ENCODE data around the gene CAPZB.

CAPZB gene

DNA sequence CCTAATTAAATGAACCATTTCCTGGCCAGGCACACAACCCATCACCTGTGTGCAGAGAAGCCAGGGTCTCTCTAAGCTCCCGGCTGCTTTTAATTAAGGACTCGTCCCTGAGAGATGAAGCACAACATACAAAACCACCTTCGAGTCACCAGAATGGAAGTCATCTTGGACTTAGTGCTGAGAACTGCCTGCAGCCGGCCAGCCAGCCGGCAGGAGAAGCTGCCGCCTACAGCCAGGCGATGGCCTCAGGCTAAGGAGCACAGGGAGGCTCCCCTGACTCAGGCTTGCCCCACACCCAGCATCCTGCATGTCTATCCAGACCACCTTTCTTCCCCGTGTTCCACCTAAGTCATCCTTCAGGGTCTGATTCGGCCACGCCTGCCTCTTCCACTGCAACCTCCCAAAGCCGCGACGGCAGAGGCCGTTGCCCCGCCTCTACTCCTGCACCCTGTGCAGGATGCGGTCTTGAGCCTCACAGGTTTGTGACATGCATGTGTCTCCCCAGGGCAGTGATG lies 89.6 kb downstream of the CAPZB start:
- TF ChIP-seq GATA3 (IDR thresholded peaks at IDR 0.05; ENCODE audit: low read depth, low read length) (no peak), GATA2 (IDR thresholded peaks at IDR 0.05; ENCODE audit: low read depth, low read length) (no peak)

DNA sequence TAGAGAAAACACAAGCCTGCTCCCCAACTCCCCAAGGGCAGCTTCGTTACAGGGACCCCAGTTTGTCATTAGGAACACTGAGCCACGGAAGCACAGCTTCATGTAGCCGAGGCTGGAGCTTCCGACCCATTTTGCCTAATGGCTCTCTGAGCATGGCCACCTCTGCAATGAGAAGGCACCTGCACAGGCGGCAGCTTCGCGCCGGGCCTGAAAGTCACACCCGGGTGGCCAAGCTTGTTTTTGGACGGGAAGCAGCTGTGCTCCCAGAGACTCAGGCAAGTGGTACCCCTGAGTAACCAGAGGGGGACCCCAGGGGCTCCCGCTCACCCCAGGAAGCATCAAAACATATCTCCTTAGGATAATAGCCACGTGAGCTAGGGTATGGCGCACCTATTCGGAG lies 92.3 kb downstream of the CAPZB start:
- TF ChIP-seq GATA3 (IDR thresholded peaks at IDR 0.05; ENCODE audit: low read depth, low read length) (no peak), GATA2 (IDR thresholded peaks at IDR 0.05; ENCODE audit: low read depth, low read length) (no peak)

DNA sequence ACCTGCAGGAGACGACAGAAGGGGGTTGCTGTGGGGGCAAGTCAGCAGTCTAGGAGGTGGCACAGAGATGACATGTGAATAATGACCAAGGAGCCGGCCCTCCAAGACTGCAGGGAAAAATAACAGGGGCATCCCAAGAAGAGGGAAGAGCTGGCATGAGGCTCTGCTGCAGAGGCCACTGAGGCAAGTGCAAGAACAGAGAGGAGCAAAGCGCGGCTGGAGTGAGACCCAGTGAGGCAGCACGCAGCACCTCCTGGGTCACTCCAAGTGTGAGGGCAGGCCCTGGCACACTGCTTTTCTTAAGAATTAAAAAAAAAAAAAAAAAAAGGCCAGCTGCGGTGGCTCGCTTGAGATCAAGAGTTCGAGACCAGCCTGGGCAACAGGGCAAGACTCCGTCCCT lies 93.1 kb downstream of the CAPZB start:
- no peak for TF ChIP-seq GATA2 (IDR thresholded peaks at IDR 0.05; ENCODE audit: low read depth, low read length)
- TF ChIP-seq GATA3 (IDR thresholded peaks at IDR 0.05; ENCODE audit: low read depth, low read length), result no peak

DNA sequence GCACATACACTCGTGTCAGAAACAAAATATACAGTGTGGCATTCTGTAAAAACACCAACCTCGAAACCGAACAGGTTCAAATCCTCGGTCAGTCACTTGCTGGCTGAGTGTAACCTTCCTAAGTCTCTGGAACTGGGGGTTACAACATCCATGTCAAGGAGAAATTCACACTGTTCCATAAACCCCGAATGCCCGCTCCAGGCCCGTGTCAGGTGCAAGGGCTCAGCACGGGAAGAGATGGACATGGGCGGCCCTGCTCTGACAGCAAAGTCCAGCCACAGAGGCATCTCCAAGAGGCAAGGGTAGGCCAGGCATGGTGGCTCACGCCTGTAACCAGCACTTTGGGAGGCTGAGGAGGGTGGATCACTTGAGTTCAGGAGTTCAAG lies 93.8 kb downstream of the CAPZB start:
- no peak for TF ChIP-seq GATA3 (IDR thresholded peaks at IDR 0.05; ENCODE audit: low read depth, low read length)
- no peak for TF ChIP-seq GATA2 (IDR thresholded peaks at IDR 0.05; ENCODE audit: low read depth, low read length)

DNA sequence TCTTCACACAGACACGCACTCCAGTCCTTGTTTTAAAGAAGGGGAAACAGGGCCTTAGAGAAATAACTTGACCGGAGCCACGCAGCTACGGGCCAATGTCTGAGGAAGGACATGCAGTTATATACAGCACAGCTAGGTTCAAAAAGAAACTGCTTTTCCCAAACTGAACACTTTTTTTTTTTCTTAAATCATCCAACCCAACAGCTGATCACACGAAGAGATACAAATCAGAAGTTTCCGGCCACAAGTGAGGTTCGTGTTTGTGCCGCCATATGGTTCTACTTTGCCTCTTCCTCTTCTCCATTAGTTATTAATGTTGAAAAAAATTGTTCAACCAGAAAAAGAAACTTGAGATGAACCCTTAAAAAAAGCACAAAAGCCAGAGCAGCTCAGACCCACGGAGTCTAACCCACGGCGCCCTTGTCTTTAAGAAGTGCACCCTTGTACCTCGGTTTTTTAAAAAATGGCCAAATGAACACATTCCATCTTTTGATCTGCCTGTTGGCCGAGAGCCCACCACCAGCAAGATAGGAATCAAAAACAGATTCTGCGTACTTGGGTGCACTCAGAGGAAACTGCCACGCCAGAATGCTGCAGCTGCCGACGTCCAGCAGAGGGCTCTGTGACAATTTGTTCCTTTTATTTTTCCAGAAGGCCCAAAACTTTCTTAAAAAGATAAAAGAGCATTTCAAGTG lies 94.3 kb downstream of the CAPZB start:
- TF ChIP-seq GATA2 (IDR thresholded peaks at IDR 0.05; ENCODE audit: low read depth, low read length) (peak; percentile 97), GATA3 (IDR thresholded peaks at IDR 0.05; ENCODE audit: low read depth, low read length) (peak; percentile 91)

DNA sequence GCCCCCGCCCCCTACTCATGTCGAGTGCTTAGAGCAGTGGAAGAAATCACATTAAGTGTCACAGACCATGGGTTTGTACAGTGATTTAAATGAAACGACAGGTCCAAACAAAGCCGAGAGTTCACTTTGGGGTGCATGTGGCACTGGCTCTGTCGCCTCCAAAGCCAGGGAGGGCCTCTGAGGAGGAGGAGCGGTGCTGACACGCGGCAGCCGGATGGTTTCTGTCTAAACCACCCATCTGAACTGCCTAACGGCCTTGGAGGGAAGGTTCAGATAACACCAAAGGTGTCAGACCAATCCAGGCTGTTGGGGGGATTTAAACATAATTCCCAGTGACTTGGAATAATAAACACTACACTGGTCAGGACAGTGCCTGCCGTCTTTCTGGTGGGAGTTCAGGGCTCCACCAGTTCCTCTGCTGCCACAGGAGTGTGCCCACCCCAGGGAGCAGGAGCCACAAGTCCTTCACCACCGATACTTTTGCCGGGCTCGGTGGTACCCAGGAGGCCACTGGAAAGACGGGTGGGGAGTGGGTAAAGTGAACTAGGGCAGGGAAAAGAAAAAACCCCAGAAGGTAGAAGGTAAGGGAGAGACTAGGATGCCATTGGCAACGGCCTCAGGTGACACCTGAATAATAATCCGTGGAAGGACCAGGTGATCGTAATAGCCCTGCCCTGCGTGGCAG lies 95.0 kb downstream of the CAPZB start:
- no peak for TF ChIP-seq GATA3 (IDR thresholded peaks at IDR 0.05; ENCODE audit: low read depth, low read length)
- no peak for TF ChIP-seq GATA2 (IDR thresholded peaks at IDR 0.05; ENCODE audit: low read depth, low read length)

DNA sequence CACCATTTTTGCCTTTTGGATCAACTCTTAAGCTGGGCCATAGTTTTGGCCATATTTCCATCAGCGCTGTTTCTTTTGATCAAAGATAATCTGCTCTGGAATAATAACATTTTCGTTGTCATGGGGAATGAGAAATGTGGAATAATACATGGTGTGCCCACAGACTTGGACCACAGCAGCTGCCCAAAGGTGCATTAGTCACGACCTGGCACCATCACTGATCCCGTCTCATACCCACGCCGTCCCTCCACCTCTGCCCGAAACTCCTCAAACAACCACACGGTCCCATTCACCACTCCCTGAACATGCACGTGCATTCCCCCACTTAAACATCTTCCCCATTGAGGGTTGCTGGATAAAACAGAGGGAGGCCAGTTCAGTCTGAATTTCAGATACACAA lies 96.4 kb downstream of the CAPZB start:
- TF ChIP-seq GATA2 (IDR thresholded peaks at IDR 0.05; ENCODE audit: low read depth, low read length) (no peak), GATA3 (IDR thresholded peaks at IDR 0.05; ENCODE audit: low read depth, low read length) (no peak)

DNA sequence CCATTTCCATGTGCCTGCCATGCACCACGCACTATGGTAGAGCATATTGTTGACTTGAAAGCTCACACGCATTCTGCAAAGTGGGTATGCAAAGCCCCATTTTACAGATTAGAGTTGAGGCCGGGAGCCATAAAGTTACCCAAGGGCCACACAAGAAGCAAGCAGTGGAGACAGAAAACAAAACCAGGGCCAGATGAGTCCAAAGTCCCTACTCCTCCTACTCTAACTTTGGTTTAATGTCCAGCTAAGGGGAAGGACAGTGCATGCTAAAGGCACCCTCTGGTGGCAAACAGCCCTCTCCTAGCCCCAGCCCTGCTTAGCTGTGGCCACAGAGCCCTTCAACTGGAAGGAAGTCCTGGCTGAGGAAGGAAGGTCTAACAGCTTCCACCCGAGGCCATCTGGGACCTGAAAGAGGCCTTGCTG lies 98.3 kb downstream of the CAPZB start:
- no peak for TF ChIP-seq GATA2 (IDR thresholded peaks at IDR 0.05; ENCODE audit: low read depth, low read length)
- no peak for TF ChIP-seq GATA3 (IDR thresholded peaks at IDR 0.05; ENCODE audit: low read depth, low read length)

DNA sequence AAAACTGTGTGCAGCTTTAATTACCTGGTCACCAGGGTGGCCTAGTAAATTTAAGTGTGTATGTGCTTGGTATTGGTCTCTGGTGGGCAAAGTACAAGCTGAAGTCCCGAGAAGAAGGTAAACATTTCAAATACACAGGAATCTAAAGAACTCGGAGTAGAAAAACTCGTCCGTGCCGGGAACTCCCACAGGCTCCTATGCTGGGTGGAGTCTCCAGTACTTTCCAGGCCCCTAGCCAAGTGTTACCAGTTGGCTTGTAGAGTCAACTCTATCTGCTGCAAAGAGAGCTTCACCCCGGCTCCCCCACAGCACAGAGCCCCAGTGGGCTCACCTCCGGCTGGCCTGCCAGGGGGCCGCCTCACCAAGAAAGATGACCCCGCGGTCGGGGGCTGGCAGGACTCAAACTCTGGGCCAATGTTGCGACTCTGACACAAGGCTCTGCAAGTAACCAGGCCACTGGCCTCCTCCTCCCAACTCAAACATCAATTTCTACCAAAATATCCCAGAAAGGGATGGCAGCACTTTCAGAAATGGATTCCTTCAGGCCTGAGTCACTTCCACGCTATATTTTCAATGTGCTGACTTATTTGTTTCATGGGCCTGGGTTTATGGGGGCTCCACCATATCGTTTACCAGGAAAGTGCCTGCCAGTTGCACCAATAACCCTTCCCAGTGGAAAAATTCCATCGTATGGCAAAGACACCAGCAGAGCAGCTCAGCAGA lies 99.3 kb downstream of the CAPZB start:
- no peak for TF ChIP-seq GATA3 (IDR thresholded peaks at IDR 0.05; ENCODE audit: low read depth, low read length)
- TF ChIP-seq GATA2 (IDR thresholded peaks at IDR 0.05; ENCODE audit: low read depth, low read length), result no peak

DNA sequence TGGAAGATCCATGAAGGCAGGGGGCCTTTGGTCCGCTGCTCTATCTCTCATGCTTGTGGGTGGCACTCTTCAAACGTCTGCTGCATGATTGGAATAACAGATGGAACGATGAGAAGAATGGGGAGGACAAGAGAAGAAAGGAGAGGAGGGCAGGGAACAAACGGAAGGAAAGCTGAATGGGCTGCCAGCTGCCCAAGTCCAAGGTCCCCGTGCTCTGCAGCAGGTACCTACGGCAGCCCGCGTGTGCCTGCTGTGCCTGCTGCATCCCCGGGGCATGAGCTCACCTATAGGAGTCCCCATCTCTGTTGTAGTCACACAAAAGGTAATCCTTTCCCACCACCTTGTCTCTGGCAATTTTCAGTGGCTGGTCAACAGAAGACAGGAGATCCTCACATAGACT lies 100.1 kb downstream of the CAPZB start:
- TF ChIP-seq GATA3 (IDR thresholded peaks at IDR 0.05; ENCODE audit: low read depth, low read length) (no peak), GATA2 (IDR thresholded peaks at IDR 0.05; ENCODE audit: low read depth, low read length) (no peak)

DNA sequence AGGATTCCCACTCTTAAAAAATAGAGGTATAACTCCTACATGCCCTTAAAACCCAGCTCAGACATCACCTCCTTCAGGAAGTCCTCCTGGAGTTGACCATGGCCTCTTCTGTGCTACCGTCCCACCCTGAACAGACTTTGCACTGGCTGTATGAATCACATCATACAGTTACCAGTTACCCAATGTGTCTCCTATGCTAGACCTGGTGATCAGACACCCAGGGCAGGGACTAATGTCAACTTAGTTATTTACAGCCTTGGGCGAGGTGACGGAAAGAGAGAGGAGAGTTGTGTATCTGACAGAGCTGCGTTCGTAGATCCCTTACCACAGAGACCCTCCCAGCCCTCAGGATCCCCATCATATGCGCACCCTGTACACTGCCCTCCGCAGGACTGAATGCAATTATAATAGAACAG lies 100.6 kb downstream of the CAPZB start:
- no peak for TF ChIP-seq GATA2 (IDR thresholded peaks at IDR 0.05; ENCODE audit: low read depth, low read length)
- TF ChIP-seq GATA3 (IDR thresholded peaks at IDR 0.05; ENCODE audit: low read depth, low read length), result no peak

DNA sequence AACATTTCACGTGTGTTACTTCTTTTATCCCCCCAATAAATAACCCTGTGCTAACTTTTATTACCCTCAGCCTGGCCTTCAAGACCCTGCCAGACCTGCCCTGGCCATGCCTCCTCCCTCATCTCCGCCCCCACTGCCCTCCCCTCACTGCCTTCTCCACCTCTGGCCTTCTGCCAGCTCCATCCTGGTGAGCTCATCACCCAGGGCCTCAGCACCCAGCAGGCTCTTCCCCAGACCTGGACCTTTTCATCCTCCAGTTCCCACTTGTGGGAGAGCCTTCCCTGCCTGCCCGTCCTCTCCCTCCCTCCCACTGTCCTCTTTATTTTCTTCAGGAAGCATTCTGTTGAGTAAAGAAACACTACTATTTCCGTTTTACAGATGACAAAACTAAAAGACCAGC lies 101.2 kb downstream of the CAPZB start:
- TF ChIP-seq GATA3 (IDR thresholded peaks at IDR 0.05; ENCODE audit: low read depth, low read length) (no peak), GATA2 (IDR thresholded peaks at IDR 0.05; ENCODE audit: low read depth, low read length) (no peak)

DNA sequence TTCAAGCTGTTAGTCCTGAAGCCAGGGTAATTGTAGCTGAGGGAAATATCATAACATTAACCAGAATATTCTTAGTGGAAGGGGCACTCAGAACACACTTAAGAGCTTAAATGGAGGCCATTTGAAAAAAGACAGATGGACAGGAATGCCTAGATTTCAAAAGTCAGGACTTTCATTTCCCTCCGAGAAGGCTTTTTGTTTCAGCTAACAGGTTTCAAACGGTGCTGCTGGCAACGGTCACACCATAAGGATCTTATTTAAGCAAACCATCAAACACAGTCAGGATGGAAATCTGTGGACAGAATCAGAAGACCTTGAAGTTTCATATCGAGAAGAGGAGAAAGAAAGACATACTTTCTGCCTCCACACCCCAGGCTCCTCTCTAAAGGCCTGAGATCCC lies 103.1 kb downstream of the CAPZB start:
- TF ChIP-seq GATA3 (IDR thresholded peaks at IDR 0.05; ENCODE audit: low read depth, low read length) (no peak), GATA2 (IDR thresholded peaks at IDR 0.05; ENCODE audit: low read depth, low read length) (no peak)

DNA sequence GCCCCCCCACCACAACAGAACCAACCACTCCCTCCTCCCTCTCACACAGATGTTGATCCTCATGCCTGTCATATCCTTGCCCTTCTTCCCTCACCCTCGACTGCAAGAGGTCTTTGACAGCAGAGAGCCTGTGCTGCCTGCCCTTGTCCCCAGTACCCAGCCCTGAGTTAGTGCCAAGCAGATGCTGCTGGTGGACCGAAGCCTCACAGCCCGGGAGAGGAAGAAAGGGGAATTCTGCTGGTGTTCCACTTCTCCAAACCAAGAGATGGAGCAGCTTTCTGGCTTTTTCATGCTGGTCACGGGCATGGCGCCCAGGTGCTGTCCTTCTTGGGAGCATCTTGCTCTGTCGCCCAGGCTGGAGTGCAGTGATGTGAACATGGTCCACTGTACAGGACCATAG lies 104.1 kb downstream of the CAPZB start:
- no peak for TF ChIP-seq GATA2 (IDR thresholded peaks at IDR 0.05; ENCODE audit: low read depth, low read length)
- TF ChIP-seq GATA3 (IDR thresholded peaks at IDR 0.05; ENCODE audit: low read depth, low read length), result no peak
